G401.6 (cell line): ENCODE measurements around the gene PAPPA.

Source experiments
- FAIRE-seq: peaks from 2 replicates; lab custom pipeline; 2012; peaks lifted over from hg19 to GRCh38; lab: Jason Lieb, UNC

PAPPA gene

GRCh38 chr9:116345817-116346216, 192.2 kb downstream of the PAPPA start:
- no peak for FAIRE-seq

GRCh38 chr9:116349684-116350083, 196.1 kb downstream of the PAPPA start:
- no peak for FAIRE-seq

GRCh38 chr9:116350213-116350612, 196.6 kb downstream of the PAPPA start:
- FAIRE-seq: no peak

- no peak for FAIRE-seq
These were observed 199.4 kb downstream of the PAPPA start for GRCh38 chr9:116352958-116353357.

GRCh38 chr9:116355153-116355921, 201.7 kb downstream of the PAPPA start:
- FAIRE-seq: no peak

GRCh38 chr9:116358251-116358650, 204.7 kb downstream of the PAPPA start:
- FAIRE-seq: no peak

GRCh38 chr9:116360016-116360415, 206.4 kb downstream of the PAPPA start:
- FAIRE-seq: no peak

- FAIRE-seq: no peak
These were observed 207.4 kb downstream of the PAPPA start for GRCh38 chr9:116360989-116361388.

- FAIRE-seq: no peak
These were observed 208.0 kb downstream of the PAPPA start for GRCh38 chr9:116361547-116361946.

GRCh38 chr9:116362493-116362892, 208.9 kb downstream of the PAPPA start:
- FAIRE-seq: no peak

GRCh38 chr9:116365056-116365471, 211.5 kb downstream of the PAPPA start:
- FAIRE-seq: no peak

- no peak for FAIRE-seq
These were observed 212.7 kb downstream of the PAPPA start for GRCh38 chr9:116366241-116366640.

- FAIRE-seq: no peak
These were observed 215.1 kb downstream of the PAPPA start for GRCh38 chr9:116368680-116369079.

- FAIRE-seq: no peak
These were observed 216.1 kb downstream of the PAPPA start for GRCh38 chr9:116369706-116370105.

- FAIRE-seq: no peak
These were observed 217.0 kb downstream of the PAPPA start for GRCh38 chr9:116370556-116370955.

GRCh38 chr9:116372081-116372673, 218.6 kb downstream of the PAPPA start:
- no peak for FAIRE-seq

- no peak for FAIRE-seq
These were observed 219.2 kb downstream of the PAPPA start for GRCh38 chr9:116372786-116373185.

GRCh38 chr9:116377179-116377798, 223.7 kb downstream of the PAPPA start:
- no peak for FAIRE-seq

- FAIRE-seq: no peak
These were observed 225.3 kb downstream of the PAPPA start for GRCh38 chr9:116378873-116379272.

- FAIRE-seq: no peak
These were observed 226.2 kb downstream of the PAPPA start for GRCh38 chr9:116379821-116380220.

GRCh38 chr9:116380496-116380995, 227.0 kb downstream of the PAPPA start:
- FAIRE-seq: no peak

- FAIRE-seq: no peak
These were observed 227.8 kb downstream of the PAPPA start for GRCh38 chr9:116381350-116381749.

- FAIRE-seq: no peak
These were observed 228.5 kb downstream of the PAPPA start for GRCh38 chr9:116382053-116382452.
